Fibroblast of gingiva (primary cell): Measurements from ENCODE around the gene IDH3G.
A peak's percentile ranks its signal among the peaks of the same experiment; 100 is the strongest.
"Not testable (repeated sequence)": the region's sequence is repeated elsewhere in the genome, so short reads cannot be mapped to it uniquely, and the experiment has no call there.

ENCODE experiments used
- DNase-seq: peaks from one replicate; pipeline ENCODE4 v3.0.0-alpha.2; 2011; ENCODE audit warnings: low read depth

Gene IDH3G

DNA sequence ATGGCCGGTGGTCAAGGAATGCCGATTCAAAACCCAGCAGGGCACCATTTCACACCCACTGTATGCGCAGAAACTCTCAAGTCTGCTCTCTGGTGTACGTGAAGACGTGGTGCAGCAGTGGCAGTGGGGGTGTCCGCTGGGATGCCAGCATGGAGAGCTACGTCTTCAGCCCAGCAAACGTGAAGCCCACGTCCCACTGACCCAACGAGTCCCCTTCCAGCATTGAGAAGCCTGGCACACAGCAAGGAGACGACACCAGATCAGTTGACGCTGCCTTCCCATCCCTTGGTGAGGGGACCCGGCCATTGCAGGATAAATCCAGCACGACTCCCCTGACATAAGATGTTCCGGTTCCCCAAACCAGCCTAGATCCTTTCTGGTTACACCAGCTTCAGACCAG lies 32.3 kb downstream of the IDH3G start:
- no peak for DNase-seq

DNA sequence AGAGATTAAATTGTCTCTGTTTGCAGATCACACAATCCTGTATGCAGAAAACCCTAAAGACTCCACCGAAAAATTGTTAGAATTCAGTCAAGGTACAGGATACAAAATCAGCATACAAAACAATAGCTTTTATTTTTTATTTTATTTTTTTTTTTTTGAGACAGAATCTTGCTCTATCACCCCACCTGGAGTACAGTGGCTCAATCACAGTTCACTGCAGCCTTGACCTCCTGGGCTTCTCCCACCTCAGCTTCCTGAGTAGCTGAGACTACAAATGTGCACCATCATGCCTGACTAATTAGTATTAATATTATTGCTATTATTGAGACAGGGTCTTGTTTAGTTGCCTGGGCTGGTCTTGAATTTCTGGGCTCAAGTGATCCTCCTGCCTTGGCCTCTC lies 39.0 kb downstream of the IDH3G start:
- no peak for DNase-seq

GRCh38 chrX:153750127-153750774 lies 43.9 kb downstream of the IDH3G start:
- no peak for DNase-seq

DNA sequence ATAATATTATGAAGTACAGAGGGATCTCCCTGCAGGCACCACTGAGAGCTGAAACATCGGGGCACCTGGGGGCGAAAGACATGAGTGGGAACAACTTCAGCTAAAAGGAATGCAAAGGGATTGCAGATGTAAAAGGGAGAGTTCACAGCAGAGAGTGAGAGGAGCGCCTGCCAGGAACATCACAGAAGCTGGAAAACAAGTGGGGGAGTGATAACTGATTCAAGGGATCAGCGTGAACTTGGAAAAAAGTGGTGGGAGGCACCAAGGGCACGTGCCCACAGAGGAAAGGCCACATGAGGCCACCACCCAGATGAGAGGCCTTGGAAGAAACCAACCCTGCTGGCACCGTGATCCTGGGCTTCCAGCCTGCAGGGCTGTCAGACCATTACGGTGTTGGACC lies 45.2 kb downstream of the IDH3G start:
- DNase-seq: not testable (repeated sequence)

GRCh38 chrX:153746991-153747390 lies 47.2 kb downstream of the IDH3G start:
- peak; percentile 42 for DNase-seq

GRCh38 chrX:153746359-153746758 lies 47.8 kb downstream of the IDH3G start:
- DNase-seq: no peak

GRCh38 chrX:153745067-153745433 lies 49.1 kb downstream of the IDH3G start:
- not testable (repeated sequence) for DNase-seq

DNA sequence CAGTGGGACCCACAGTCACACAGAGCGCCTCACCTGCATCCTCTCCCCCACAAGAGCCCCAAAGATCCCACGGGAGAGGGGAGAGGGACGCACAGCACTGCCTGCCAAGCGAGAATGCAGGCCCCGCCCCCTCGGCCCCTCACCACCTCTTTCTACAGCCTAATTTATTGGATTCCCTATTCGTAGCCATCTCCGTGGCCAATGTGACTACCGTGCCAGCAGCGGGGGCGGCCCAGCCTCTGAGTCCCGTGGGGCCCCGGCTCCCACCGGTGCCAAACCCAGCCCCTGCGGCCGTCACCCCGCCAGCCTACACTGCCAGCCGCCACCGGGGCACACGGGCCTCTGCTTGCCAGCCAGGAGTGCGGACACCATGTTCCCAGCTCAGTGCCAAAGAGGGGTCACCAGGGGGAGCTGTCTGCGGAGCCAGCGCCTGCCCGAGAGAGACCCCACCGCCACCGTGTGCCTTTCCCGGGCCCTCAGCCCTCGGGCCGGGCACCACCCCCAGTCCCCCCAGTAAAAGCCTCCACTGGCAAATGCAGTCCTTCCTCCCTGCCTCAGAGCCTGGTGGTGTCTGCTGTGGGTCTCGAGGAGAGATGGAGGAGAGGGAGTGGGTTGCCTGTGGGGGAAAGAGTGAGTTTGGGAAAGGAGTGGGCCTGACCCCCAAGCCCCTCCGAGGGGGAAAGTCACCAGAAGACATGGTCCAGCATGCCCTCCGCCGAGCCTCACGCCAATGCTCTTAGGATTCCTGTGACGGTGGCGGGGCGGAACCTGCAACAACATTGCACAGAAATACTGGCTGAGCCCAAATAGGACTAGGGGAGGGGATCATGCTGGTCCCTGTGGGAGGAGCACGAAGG lies 49.7 kb downstream of the IDH3G start:
- DNase-seq: no peak

- DNase-seq: peak; percentile 24
Measured at GRCh38 chrX:153743468-153744209, 50.5 kb downstream of the IDH3G start.

GRCh38 chrX:153742796-153743467 lies 51.2 kb downstream of the IDH3G start:
- not testable (repeated sequence) for DNase-seq

GRCh38 chrX:153742111-153742510 lies 52.1 kb downstream of the IDH3G start:
- DNase-seq: not testable (repeated sequence)

DNA sequence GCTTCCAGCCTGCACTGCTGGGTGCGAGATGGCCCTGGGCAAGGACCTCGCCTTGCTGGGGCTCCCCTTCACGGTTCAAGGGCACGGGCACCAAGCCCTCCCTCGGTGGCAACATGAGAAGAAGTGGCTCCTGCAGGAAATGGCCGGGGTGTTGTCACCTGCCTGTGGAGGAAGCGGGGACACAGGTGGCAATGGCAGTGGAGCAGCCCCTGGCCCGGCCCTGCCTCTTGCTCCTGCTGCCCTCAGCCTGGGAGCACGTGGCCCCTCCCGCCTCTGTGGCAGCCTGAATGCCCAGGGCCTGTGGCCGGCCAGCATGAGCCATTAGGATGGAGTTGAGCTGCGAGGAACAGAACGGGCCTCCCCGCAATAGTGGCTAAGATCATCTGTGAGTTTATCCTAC lies 52.7 kb downstream of the IDH3G start:
- DNase-seq: no peak

GRCh38 chrX:153740631-153741222 lies 53.4 kb downstream of the IDH3G start:
- DNase-seq: no peak

GRCh38 chrX:153739754-153740486 lies 54.3 kb downstream of the IDH3G start:
- no peak for DNase-seq

GRCh38 chrX:153738056-153738605 lies 56.0 kb downstream of the IDH3G start:
- no peak for DNase-seq

GRCh38 chrX:153736871-153737441 lies 57.2 kb downstream of the IDH3G start:
- no peak for DNase-seq

GRCh38 chrX:153736071-153736820 lies 57.9 kb downstream of the IDH3G start:
- DNase-seq: no peak
